C4-2B (cell line): ENCODE results near the gene UQCC5.
A peak's percentile ranks its signal among the peaks of the same experiment; 100 is the strongest.

ENCODE experiments used
- H3K27ac ChIP-seq: fragments of 450-650 bp; 2 replicates; pipeline ENCODE4 v1.5.1; 2017
- CTCF ChIP-seq: fragments of 450-650 bp; conservative IDR thresholded peaks from 2 replicates; pipeline ENCODE4 v1.5.1; 2017; ENCODE audit warnings: mild to moderate bottlenecking
- ZFX ChIP-seq: fragments of 450-650 bp; IDR thresholded peaks from 2 replicates; pipeline ENCODE4 v1.6.1; 2017

Gene UQCC5

GRCh38 chr3:52529376-52530333 is 6.8 kb upstream of the UQCC5 start:
- TF ChIP-seq ZFX = no peak
- TF ChIP-seq CTCF = no peak
- H3K27ac ChIP-seq = no peak overlapping the region

GRCh38 chr3:52530918-52531826 is 5.2 kb upstream of the UQCC5 start:
- H3K27ac ChIP-seq = no peak overlapping the region
- TF ChIP-seq ZFX (no peak), CTCF (no peak)

GRCh38 chr3:52531860-52532516 is 4.4 kb upstream of the UQCC5 start:
- no peak for TF ChIP-seq CTCF
- no peak for TF ChIP-seq ZFX
- peak overlapping the region; percentile 87; the same call in 1 of the 2 replicates for H3K27ac ChIP-seq

GRCh38 chr3:52532517-52532837 is 3.9 kb upstream of the UQCC5 start:
- TF ChIP-seq ZFX (no peak), CTCF (no peak)
- peak overlapping the region; percentile 87 for H3K27ac ChIP-seq

- peak overlapping the region; percentile 87 for H3K27ac ChIP-seq
- no peak for TF ChIP-seq CTCF
- no peak for TF ChIP-seq ZFX
Observed at GRCh38 chr3:52532838-52533622, 3.4 kb upstream of the UQCC5 start.

DNA sequence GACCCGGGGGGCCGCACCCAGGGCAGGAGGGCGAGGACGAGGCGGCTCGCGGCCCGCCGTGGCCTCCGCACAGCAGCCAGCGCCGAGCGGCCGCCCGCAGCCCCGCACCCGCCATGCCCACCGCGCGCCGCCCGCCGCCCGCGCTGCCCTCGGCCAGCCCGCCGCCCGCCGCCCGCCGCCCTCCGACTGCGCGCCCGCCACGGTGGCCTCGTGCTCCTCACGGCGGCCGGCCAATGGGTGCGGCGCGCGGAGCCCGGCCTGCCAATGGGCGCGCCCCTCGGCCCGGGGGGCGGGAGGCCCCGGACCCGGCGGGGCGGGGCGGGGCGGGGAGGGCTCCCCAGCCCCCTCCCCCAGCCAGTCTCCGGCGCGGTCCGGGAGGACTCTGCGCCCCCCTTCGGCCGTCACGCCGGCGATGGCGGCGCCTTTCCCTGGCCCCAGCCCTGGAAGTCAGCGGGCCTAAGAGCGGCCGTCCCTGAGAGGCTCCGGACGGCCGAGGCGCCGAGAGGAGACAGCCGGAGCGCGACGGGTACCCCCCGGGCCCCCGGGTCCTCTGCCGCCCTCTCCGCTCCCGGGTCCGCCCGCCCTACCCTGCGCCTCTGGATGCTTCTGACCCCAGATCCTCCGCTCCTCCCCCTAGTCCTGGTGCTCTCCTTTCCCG is 2.7 kb upstream of the UQCC5 start, which contains the start of gene NT5DC2:
NT5DC2 (minus strand) TSS at position 235 of the 658 bp plus-strand sequence; CDS start at position 115, 120 bp downstream.
- peak within 1 kb of the TSS; percentile 87 for H3K27ac ChIP-seq
- TF ChIP-seq ZFX = no peak
- TF ChIP-seq CTCF = no peak
